Caco-2 (cell line): Measurements from ENCODE around the gene RAB9B. TPM values are rescaled to one million over a fixed set of nuclear protein-coding genes. Genes with fewer than 3 reads are reported as not detected.

Source experiments
- BruUV-seq: library from RNA; stranded (reverse); fragments of 400-500 nt; replicated peaks from 2 replicates; lab custom pipeline; 2021; lab: Mats Ljungman, UMichigan
- CTCF ChIA-PET: fragments of 300-600 bp; sonication (Branson Sonifier 250); formaldehyde crosslinking; loops from one replicate; lab custom pipeline; 2022; ENCODE audit warnings: antibody characterized with exemption; lab: Charles Lee
- POLR2A ChIA-PET: fragments of 300-600 bp; sonication (Branson Sonifier 250); formaldehyde crosslinking; loops from one replicate; lab custom pipeline; 2022; ENCODE audit warnings: antibody characterized with exemption; lab: Charles Lee
- DNase-seq, 2 experiments: peaks; one replicate each; pipeline versions ENCODE4 v3.0.0 to v3.0.0-alpha.2; 2020 to 2022
- H3K27me3 ChIP-seq: replicated peaks from 2 replicates; pipeline ENCODE4 v1.6.0; 2011; ENCODE audit warnings: low read length; ENCODE audit not compliant: control insufficient read depth, insufficient read depth
- H3K36me3 ChIP-seq: 2 replicates; pipeline ENCODE4 v1.5.1; 2011; ENCODE audit warnings: low read length; ENCODE audit not compliant: control insufficient read depth, insufficient read depth
- H3K4me1 ChIP-seq: fragments of 250-450 bp; sonication (Bioruptor Pico); 2 replicates; pipeline ENCODE4 v1.5.1; 2020; ENCODE audit warnings: mild to moderate bottlenecking
- H3K4me3 ChIP-seq: 2 replicates; pipeline ENCODE4 v1.5.1; 2011; ENCODE audit warnings: low read depth, mild to moderate bottlenecking, control low read depth, low read length
- H3K9me3 ChIP-seq: fragments of 250-450 bp; sonication (Bioruptor Pico); 2 replicates; pipeline ENCODE4 v1.5.1; 2020; ENCODE audit warnings: mild to moderate bottlenecking, moderate library complexity
- H3K27ac Mint-ChIP-seq: one replicate; pipeline ENCODE4 v1.8.0; 2022; ENCODE audit warnings: mixed read lengths; ENCODE audit not compliant: unreplicated experiment
- H3K27me3 Mint-ChIP-seq: one replicate; pipeline ENCODE4 v1.8.0; 2022; ENCODE audit warnings: mixed read lengths; ENCODE audit not compliant: insufficient read depth, unreplicated experiment
- H3K36me3 Mint-ChIP-seq: one replicate; pipeline ENCODE4 v1.8.0; 2022; ENCODE audit warnings: mild to moderate bottlenecking, mixed read lengths; ENCODE audit not compliant: insufficient read depth, unreplicated experiment
- H3K4me1 Mint-ChIP-seq: one replicate; pipeline ENCODE4 v1.8.0; 2022; ENCODE audit warnings: low read depth, mixed read lengths; ENCODE audit not compliant: unreplicated experiment
- H3K4me3 Mint-ChIP-seq: one replicate; pipeline ENCODE4 v1.8.0; 2022; ENCODE audit warnings: mild to moderate bottlenecking, moderate library complexity, mixed read lengths; ENCODE audit not compliant: unreplicated experiment
- H3K9me3 Mint-ChIP-seq: one replicate; pipeline ENCODE4 v1.8.0; 2022; ENCODE audit warnings: mixed read lengths; ENCODE audit not compliant: unreplicated experiment
- intact Hi-C: fragments of 100-400 bp; cut with micrococcal nuclease; formaldehyde crosslinking; loops from one replicate; pipeline ENCODE4 v1.10.0; 2022; ENCODE audit not compliant: unreplicated experiment
- total RNA-seq: library from RNA; stranded (reverse); gene quantifications from 2 replicates; pipeline ENCODE4 v1.2.3, GENCODE V29; 2022
- TF ChIP-seq, protein P1 (sequence below), 2 experiments: fragments of 200-600 bp in 1 of 2; IDR thresholded peaks; 1 replicate in 1 of 2; 2 replicates in 1 of 2; pipeline versions ENCODE4 v1.5.1 to v1.8.0; 2011 to 2022; ENCODE audit warnings: antibody characterized with exemption in 1 of 2, control low read depth in 1 of 2, inconsistent platforms in 1 of 2, low read depth in 1 of 2, low read length in 1 of 2, mild to moderate bottlenecking in 1 of 2, moderate library complexity in 1 of 2; ENCODE audit not compliant: insufficient read depth in 1 of 2, severe bottlenecking in 1 of 2, unreplicated experiment in 1 of 2

Gene RAB9B
- total RNA-seq, 1 experiment from 2014 or later = 1.6 TPM

GRCh38 chrX:103811858-103812257, 20.2 kb downstream of the RAB9B start:
- H3K36me3 ChIP-seq = no peaks in the 10 kb centered on the region
- no peaks in the 10 kb centered on the region for H3K27me3 Mint-ChIP-seq
- CTCF ChIA-PET = no interaction called here
- intact Hi-C loops = no loop called here
- H3K4me1 Mint-ChIP-seq = peaks cover 16% of the 10 kb centered on the region
- H3K4me3 Mint-ChIP-seq = no peak overlapping the region
- H3K27ac Mint-ChIP-seq = no peak overlapping the region
- POLR2A ChIA-PET = no interaction called here
- H3K27me3 ChIP-seq = no peaks in the 10 kb centered on the region
- TF ChIP-seq, protein P1, sequence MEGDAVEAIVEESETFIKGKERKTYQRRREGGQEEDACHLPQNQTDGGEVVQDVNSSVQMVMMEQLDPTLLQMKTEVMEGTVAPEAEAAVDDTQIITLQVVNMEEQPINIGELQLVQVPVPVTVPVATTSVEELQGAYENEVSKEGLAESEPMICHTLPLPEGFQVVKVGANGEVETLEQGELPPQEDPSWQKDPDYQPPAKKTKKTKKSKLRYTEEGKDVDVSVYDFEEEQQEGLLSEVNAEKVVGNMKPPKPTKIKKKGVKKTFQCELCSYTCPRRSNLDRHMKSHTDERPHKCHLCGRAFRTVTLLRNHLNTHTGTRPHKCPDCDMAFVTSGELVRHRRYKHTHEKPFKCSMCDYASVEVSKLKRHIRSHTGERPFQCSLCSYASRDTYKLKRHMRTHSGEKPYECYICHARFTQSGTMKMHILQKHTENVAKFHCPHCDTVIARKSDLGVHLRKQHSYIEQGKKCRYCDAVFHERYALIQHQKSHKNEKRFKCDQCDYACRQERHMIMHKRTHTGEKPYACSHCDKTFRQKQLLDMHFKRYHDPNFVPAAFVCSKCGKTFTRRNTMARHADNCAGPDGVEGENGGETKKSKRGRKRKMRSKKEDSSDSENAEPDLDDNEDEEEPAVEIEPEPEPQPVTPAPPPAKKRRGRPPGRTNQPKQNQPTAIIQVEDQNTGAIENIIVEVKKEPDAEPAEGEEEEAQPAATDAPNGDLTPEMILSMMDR (IDR thresholded peaks at IDR 0.05; ENCODE audit: insufficient read depth in 1 of 2, low read depth in 1 of 2, low read length in 1 of 2, severe bottlenecking in 1 of 2, unreplicated experiment in 1 of 2) = no peak
- H3K9me3 ChIP-seq = no peaks in the 10 kb centered on the region
- BruUV-seq = no TSS peak
- H3K4me1 ChIP-seq = peaks cover 34% of the 10 kb centered on the region
- peaks cover 6% of the 10 kb centered on the region for H3K36me3 Mint-ChIP-seq
- DNase-seq = no peak
- H3K4me3 ChIP-seq = no peak overlapping the region
- H3K9me3 Mint-ChIP-seq = no peaks in the 10 kb centered on the region

DNA sequence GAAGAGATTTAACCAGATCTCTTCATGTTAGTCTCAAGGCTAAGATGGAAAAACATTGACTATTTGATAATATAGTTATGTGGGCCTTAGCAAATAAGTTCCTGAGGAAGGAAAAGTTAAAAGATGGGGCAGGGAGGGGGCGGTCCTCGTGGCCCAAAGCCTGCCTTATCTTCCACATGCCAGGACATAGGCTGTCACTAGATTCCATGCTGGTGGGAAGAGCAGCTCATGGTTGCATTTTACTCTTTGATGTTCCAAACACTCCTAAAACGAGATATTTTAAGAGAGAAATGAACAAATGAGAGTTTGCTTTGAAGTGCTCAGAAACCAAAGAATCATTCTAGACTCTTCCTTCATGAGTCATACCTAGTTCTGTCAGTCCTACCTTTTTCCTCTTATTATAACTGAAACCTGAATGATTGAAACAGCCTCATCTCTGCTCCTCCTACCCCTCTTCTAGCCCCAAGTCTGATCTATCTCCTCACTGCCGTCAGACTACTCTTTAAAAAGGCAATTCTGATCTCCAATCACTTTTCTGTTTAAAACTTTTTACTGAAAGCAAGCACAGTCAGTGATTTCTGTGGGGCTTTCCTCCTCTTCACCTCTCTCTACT, 25.1 kb downstream of the RAB9B start:
- peak overlapping the region; percentile 87 for H3K27ac Mint-ChIP-seq

GRCh38 chrX:103805860-103806259, 26.2 kb downstream of the RAB9B start:
- H3K27me3 Mint-ChIP-seq = no peaks in the 10 kb centered on the region
- Histone ChIP-seq H3K27me3 (no peaks in the 10 kb centered on the region), H3K4me1 (peaks cover 29% of the 10 kb centered on the region), H3K9me3 (no peaks in the 10 kb centered on the region), H3K36me3 (no peaks in the 10 kb centered on the region), H3K4me3 (no peak overlapping the region)
- H3K4me3 Mint-ChIP-seq = no peak overlapping the region
- ChIA-PET CTCF (no interaction called here), POLR2A (no interaction called here)
- H3K36me3 Mint-ChIP-seq = peaks cover 4% of the 10 kb centered on the region
- H3K9me3 Mint-ChIP-seq = no peaks in the 10 kb centered on the region
- H3K4me1 Mint-ChIP-seq = peaks cover 8% of the 10 kb centered on the region
- no peak for DNase-seq
- intact Hi-C loops = loop anchor here (2.0 kb wide), 1 partner anchor 119 kb away; the partner anchor contains the start of gene MORF4L2
- TF ChIP-seq, protein P1 (IDR thresholded peaks at IDR 0.05; ENCODE audit: insufficient read depth in 1 of 2, low read depth in 1 of 2, low read length in 1 of 2, severe bottlenecking in 1 of 2, unreplicated experiment in 1 of 2) = no peak
- BruUV-seq = no TSS peak
- no peak overlapping the region for H3K27ac Mint-ChIP-seq

More for the DNA sequence above, 25.1 kb downstream of the RAB9B start:
- Histone ChIP-seq H3K4me3 (no peak overlapping the region), H3K27me3 (no peaks in the 10 kb centered on the region), H3K4me1 (peaks cover 30% of the 10 kb centered on the region), H3K36me3 (no peaks in the 10 kb centered on the region), H3K9me3 (no peaks in the 10 kb centered on the region)
- TF ChIP-seq, protein P1 (IDR thresholded peaks at IDR 0.05; ENCODE audit: insufficient read depth in 1 of 2, low read depth in 1 of 2, low read length in 1 of 2, severe bottlenecking in 1 of 2, unreplicated experiment in 1 of 2) = no peak
- Mint-ChIP-seq H3K27me3 (no peaks in the 10 kb centered on the region), H3K9me3 (no peaks in the 10 kb centered on the region), H3K4me1 (peaks cover 8% of the 10 kb centered on the region), H3K4me3 (peak overlapping the region; percentile 48), H3K36me3 (no peaks in the 10 kb centered on the region)
- intact Hi-C loops = loop anchor here (2.0 kb wide), 1 partner anchor 120 kb away; the partner anchor contains the start of gene MORF4L2
- CTCF ChIA-PET = interaction anchor here (1.0 kb wide), 1 partner anchor 112 kb away, joined by 3 read pairs; no protein-coding TSS in a partner anchor
- peak; percentile 67 to 79 for DNase-seq
- POLR2A ChIA-PET = no interaction called here
- BruUV-seq = no TSS peak
